Activated CD4-positive, alpha-beta T cell treated with anti-CD3 and anti-CD28 coated beads, Interleukin-2, amount 10 ng/mL, durations not matched to agents 24 days and 14 days (primary cell): ENCODE measurements around the gene KISS1R. TPM values are rescaled to one million over a fixed set of nuclear protein-coding genes. Genes with fewer than 3 reads are reported as not detected.
"Not testable (repeated sequence)": the region's sequence is repeated elsewhere in the genome, so short reads cannot be mapped to it uniquely, and the experiment has no call there.

Experiments used
- DNase-seq: peaks from one replicate; pipeline ENCODE4 v3.0.0; 2022
- H3K27ac Mint-ChIP-seq: one replicate; pipeline ENCODE4 v1.8.0; 2022; ENCODE audit warnings: mild to moderate bottlenecking, mixed read lengths
- H3K27me3 Mint-ChIP-seq: one replicate; pipeline ENCODE4 v1.8.0; 2022; ENCODE audit warnings: mixed read lengths
- H3K36me3 Mint-ChIP-seq: one replicate; pipeline ENCODE4 v1.8.0; 2022; ENCODE audit warnings: low read depth, mild to moderate bottlenecking, mixed read lengths
- H3K4me1 Mint-ChIP-seq: one replicate; pipeline ENCODE4 v1.8.0; 2021; ENCODE audit warnings: mixed read lengths
- H3K4me3 Mint-ChIP-seq: one replicate; pipeline ENCODE4 v1.8.0; 2022; ENCODE audit warnings: mild to moderate bottlenecking, moderate library complexity, mixed read lengths
- H3K9me3 Mint-ChIP-seq: one replicate; pipeline ENCODE4 v1.8.0; 2021; ENCODE audit warnings: mixed read lengths
- intact Hi-C: fragments of 100-400 bp; cut with micrococcal nuclease; formaldehyde crosslinking; loops from one replicate; pipeline ENCODE4 v1.15.1; 2023
- total RNA-seq: library from RNA; stranded (reverse); gene quantifications from 2 replicates; pipeline ENCODE4 v1.2.3, GENCODE V29; 2022

Gene KISS1R
- total RNA-seq, 1 donor from 2014 or later = 12.9 TPM

GRCh38 chr19:950352-951066 lies 33.4 kb downstream of the KISS1R start:
- no peak overlapping the region for H3K4me3 Mint-ChIP-seq
- intact Hi-C loops = no loop called here
- H3K36me3 Mint-ChIP-seq = no peaks in the 10 kb centered on the region
- no peaks in the 10 kb centered on the region for H3K27me3 Mint-ChIP-seq
- DNase-seq = no peak
- no peak overlapping the region for H3K27ac Mint-ChIP-seq
- no peaks in the 10 kb centered on the region for H3K9me3 Mint-ChIP-seq
- H3K4me1 Mint-ChIP-seq = no peaks in the 10 kb centered on the region

DNA sequence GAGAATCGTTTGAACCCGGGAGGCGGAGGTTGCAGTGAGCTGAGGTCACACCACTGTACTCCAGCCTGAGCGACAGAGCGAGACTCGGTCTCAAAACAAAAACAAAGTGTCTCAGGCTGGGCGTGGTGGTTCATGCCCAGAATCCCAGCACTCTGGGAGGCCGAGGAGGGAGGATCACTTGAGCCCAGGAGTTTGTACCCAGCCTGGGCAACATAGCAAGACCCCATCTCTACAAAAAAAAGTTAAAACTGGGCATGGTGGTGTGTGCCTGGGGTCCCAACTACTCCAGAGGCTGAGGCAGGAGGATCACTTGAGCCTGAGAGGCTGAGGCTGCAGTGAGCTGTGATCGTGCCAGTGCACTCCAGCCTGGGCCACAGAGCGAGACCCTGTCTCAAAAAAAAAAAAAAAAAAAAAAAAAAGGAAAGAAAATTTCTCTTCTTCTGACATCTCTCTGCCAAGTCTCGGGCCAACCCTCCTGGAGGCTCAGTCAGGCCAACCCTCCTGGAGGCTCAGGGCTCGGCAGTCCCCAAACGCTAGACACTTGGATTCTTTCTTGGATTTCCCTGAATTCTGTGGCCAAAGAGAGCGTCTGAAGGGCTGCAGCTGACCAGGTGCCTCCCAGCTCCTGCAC lies 35.0 kb downstream of the KISS1R start:
- no peaks in the 10 kb centered on the region for H3K9me3 Mint-ChIP-seq
- no peaks in the 10 kb centered on the region for H3K36me3 Mint-ChIP-seq
- no peak overlapping the region for H3K4me3 Mint-ChIP-seq
- no peak for DNase-seq
- intact Hi-C loops = no loop called here
- H3K27me3 Mint-ChIP-seq = no peaks in the 10 kb centered on the region
- no peaks in the 10 kb centered on the region for H3K4me1 Mint-ChIP-seq
- H3K27ac Mint-ChIP-seq = no peak overlapping the region

DNA sequence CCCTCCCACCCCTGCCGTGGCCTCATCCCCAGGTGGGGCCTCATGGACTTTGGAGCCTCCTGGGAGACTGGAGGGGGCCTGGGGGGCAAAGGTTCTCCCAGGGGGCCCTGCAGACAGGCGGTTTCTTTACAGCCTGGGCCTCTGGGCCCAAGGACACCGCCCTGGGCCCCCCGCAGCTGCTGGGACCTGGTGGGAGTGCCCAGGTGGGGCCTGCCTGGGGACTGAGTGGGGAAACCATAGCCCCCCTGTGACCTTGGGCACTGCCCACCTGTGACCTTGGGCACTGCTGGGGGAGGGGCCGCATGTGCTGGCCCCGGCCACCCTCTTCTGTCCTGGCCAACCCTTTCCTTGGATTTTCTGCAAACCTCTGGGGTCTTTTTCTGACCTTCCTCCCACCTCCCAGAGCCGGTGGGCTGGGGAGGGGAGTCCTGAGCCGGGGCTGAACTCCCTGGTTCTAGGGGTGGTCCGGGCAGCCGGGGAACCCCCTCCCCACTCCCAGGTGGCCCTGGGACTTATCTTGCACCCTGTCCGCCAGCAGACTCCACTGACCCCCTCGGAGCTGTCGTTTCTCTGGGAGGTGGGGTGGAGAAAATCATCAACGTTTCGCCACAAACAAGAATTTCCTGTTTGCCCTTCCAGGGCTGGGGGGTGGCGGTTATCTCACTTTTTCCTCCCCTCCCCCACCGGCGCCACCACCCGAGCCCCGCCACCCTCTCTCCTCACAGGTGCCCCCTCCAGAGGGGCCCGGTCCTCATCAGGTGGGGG lies 35.7 kb downstream of the KISS1R start:
- Mint-ChIP-seq H3K4me1 (no peaks in the 10 kb centered on the region), H3K27ac (no peak overlapping the region), H3K9me3 (no peaks in the 10 kb centered on the region), H3K4me3 (peak overlapping the region; percentile 62), H3K36me3 (no peaks in the 10 kb centered on the region), H3K27me3 (no peaks in the 10 kb centered on the region)
- intact Hi-C loops = no loop called here
- DNase-seq = peak; percentile 61

DNA sequence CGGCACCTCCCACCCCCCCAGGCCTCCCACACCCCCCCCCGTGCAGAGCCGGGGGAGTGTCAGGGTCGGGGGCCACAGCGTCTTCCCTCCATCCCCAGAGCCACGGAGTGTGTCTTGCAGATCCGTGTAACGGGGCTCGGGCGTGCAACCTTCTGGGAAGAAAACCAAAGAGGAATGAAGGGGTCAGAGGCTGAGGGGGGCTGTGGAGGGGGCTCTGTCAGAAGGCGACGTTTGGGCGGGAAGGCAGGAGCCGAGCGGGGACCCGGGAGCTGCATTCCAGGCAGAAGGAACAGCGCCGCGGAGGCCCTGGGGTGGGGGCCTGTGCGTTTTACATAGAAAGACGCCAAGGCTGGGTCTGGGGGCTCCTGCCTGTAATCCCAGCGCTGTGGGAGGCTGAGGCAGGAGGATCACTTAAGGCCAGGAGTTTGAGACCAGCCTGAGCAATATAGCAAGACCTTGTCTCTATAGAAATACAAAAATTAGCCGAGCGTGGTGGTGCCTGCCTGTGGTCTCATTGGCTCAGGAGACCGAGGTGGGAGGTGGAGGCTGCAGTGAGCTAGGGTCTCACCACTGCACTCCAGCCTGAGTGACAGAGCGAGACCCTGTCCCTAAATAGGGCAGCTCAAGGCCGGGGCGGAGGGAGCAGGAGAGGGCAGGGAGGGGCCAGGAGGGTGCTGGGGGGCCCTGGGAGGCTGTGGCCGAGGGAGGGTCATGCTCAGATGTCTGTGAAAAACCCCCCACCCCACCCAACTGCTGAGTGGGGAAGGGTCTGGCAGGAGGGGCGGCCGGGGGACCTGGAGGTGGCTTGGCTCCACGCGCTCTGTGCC lies 36.5 kb downstream of the KISS1R start:
- H3K4me1 Mint-ChIP-seq = peaks cover under 1% of the 10 kb centered on the region
- no peaks in the 10 kb centered on the region for H3K36me3 Mint-ChIP-seq
- H3K9me3 Mint-ChIP-seq = no peaks in the 10 kb centered on the region
- no peak overlapping the region for H3K27ac Mint-ChIP-seq
- no peaks in the 10 kb centered on the region for H3K27me3 Mint-ChIP-seq
- intact Hi-C loops = no loop called here
- no peak for DNase-seq
- H3K4me3 Mint-ChIP-seq = peak overlapping the region; percentile 26

DNA sequence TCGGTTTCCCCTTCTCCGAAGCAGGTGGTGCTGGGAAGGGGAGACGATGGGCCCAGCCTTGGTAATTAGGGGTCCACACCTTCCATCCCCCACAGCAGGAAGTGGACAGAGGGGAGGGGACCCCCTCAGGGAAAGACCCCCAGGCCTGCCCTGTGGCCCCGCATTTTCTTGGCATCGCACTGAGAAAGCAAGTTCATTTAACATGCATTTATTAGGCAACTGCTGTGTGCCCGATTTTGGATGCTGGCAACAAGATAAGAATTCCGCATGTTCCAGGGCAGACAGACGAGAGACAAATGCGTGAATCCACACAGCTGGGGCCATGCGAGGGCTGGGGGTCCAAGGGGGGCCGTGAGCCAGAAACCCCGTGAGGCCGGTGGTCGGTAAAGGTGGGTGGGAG lies 37.1 kb downstream of the KISS1R start:
- no peak overlapping the region for H3K27ac Mint-ChIP-seq
- intact Hi-C loops = no loop called here
- peaks cover 4% of the 10 kb centered on the region for H3K4me1 Mint-ChIP-seq
- H3K9me3 Mint-ChIP-seq = no peaks in the 10 kb centered on the region
- DNase-seq = no peak
- H3K27me3 Mint-ChIP-seq = no peaks in the 10 kb centered on the region
- no peak overlapping the region for H3K4me3 Mint-ChIP-seq
- H3K36me3 Mint-ChIP-seq = peaks cover 2% of the 10 kb centered on the region

DNA sequence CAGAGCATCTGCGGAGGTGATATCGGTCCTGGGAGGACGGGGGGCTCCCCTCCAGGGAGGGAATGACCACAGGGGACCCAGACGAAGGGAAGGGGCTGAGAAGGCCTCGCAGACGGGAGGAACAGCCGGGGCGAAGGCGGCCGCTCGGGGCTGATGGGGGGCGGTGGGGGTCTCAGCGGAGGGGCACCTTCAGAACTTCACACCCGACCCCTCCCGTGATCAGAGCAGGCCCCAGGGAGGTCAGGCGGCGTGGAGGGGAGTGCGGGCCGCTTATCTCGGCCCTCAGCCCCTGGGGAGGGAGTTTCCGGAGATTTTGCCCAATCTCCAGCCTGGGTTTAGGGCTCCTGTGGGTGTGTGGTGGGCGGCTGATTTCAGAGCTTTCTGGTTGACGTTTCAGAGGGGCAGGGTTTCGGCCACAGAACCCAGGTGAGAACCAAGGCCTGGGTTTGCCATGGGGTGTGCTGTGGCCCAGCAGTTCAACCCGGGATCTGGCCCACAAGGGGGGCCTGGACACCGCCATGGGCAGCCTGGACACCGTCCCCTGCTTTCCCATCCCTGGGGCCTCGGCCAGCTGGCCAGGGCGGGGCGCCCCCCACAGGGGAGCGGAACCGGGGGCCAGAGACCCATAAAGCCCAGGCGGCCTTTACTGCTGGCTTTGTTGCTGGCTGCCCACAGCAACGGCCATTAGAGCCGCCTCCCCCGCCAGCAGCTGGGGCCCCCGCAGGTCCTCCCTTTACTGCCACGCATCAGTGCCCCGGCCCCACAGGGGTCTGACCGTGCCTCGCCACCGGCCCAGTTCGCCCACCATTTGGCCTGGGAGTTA lies 37.8 kb downstream of the KISS1R start:
- H3K4me3 Mint-ChIP-seq = no peak overlapping the region
- no peaks in the 10 kb centered on the region for H3K9me3 Mint-ChIP-seq
- no peak overlapping the region for H3K27ac Mint-ChIP-seq
- peaks cover 4% of the 10 kb centered on the region for H3K36me3 Mint-ChIP-seq
- DNase-seq = no peak
- intact Hi-C loops = no loop called here
- peaks cover 6% of the 10 kb centered on the region for H3K4me1 Mint-ChIP-seq
- H3K27me3 Mint-ChIP-seq = no peaks in the 10 kb centered on the region

- DNase-seq = no peak
- Mint-ChIP-seq H3K27me3 (no peaks in the 10 kb centered on the region), H3K4me3 (no peak overlapping the region), H3K4me1 (peaks cover 6% of the 10 kb centered on the region), H3K36me3 (peaks cover 4% of the 10 kb centered on the region), H3K9me3 (no peaks in the 10 kb centered on the region), H3K27ac (no peak overlapping the region)
- intact Hi-C loops = no loop called here
Observed at GRCh38 chr19:955803-956765, 39.0 kb downstream of the KISS1R start.

- no peak overlapping the region for H3K27ac Mint-ChIP-seq
- DNase-seq = no peak
- H3K9me3 Mint-ChIP-seq = no peaks in the 10 kb centered on the region
- peaks cover 6% of the 10 kb centered on the region for H3K4me1 Mint-ChIP-seq
- H3K27me3 Mint-ChIP-seq = no peaks in the 10 kb centered on the region
- no peak overlapping the region for H3K4me3 Mint-ChIP-seq
- intact Hi-C loops = no loop called here
- H3K36me3 Mint-ChIP-seq = peaks cover 4% of the 10 kb centered on the region
Observed at GRCh38 chr19:956766-957440, 39.8 kb downstream of the KISS1R start.

GRCh38 chr19:957578-957977 lies 40.4 kb downstream of the KISS1R start:
- H3K27ac Mint-ChIP-seq, H3K36me3 Mint-ChIP-seq, H3K27me3 Mint-ChIP-seq, H3K4me3 Mint-ChIP-seq, intact Hi-C loops, H3K9me3 Mint-ChIP-seq, DNase-seq: not testable (repeated sequence)
- peaks cover 11% of the 10 kb centered on the region for H3K4me1 Mint-ChIP-seq

- Mint-ChIP-seq H3K36me3 (peaks cover 9% of the 10 kb centered on the region), H3K9me3 (no peaks in the 10 kb centered on the region), H3K27ac (peak overlapping the region; percentile 70), H3K4me3 (no peak overlapping the region), H3K27me3 (no peaks in the 10 kb centered on the region), H3K4me1 (peaks cover 14% of the 10 kb centered on the region)
- intact Hi-C loops = no loop called here
- DNase-seq = peak; percentile 65
Observed at GRCh38 chr19:958967-959855, 42.1 kb downstream of the KISS1R start.

- no peak for DNase-seq
- Mint-ChIP-seq H3K27ac (no peak overlapping the region), H3K36me3 (peaks cover 16% of the 10 kb centered on the region), H3K27me3 (no peaks in the 10 kb centered on the region), H3K4me1 (peaks cover 14% of the 10 kb centered on the region), H3K4me3 (no peak overlapping the region), H3K9me3 (no peaks in the 10 kb centered on the region)
- intact Hi-C loops = no loop called here
Observed at GRCh38 chr19:960020-960419, 42.9 kb downstream of the KISS1R start.
